OCI-LY1 (cell line): ENCODE data around the gene S100A12.

Experiments used
- H2AFZ ChIP-seq: fragments of 200-600 bp; sonication (generic), shearing (Covaris generic); 2 replicates; pipeline ENCODE4 v1.6.0; 2014; ENCODE audit warnings: antibody characterized with exemption, mild to moderate bottlenecking, low read length
- H3F3A ChIP-seq: fragments of 200-600 bp; sonication (generic), shearing (Covaris generic); 2 replicates; pipeline ENCODE4 v1.6.0; 2014; ENCODE audit warnings: mild to moderate bottlenecking, antibody characterized with exemption, low read length, moderate library complexity; ENCODE audit not compliant: insufficient read depth
- H3K27ac ChIP-seq: fragments of 200-600 bp; sonication (generic); 2 replicates; pipeline ENCODE4 v1.5.1; 2014; ENCODE audit warnings: low read length, mixed run types, mild to moderate bottlenecking, low read depth; ENCODE audit not compliant: poor library complexity, severe bottlenecking
- H3K27me3 ChIP-seq: fragments of 200-600 bp; sonication (generic); 2 replicates; pipeline ENCODE4 v1.6.0; 2014; ENCODE audit warnings: antibody characterized with exemption, mild to moderate bottlenecking, low read length, moderate library complexity; ENCODE audit not compliant: insufficient read depth
- H3K36me3 ChIP-seq: fragments of 200-600 bp; sonication (generic); 2 replicates; pipeline ENCODE4 v1.6.1; 2014; ENCODE audit warnings: mild to moderate bottlenecking, antibody characterized with exemption, low read length, moderate library complexity, mixed read lengths; ENCODE audit not compliant: insufficient read depth
- H3K4me1 ChIP-seq: fragments of 200-600 bp; sonication (generic); 2 replicates; pipeline ENCODE4 v1.5.1; 2014; ENCODE audit warnings: mild to moderate bottlenecking, low read length, moderate library complexity; ENCODE audit not compliant: insufficient read depth, severe bottlenecking
- H3K4me2 ChIP-seq: fragments of 200-600 bp; sonication (generic), shearing (Covaris generic); 2 replicates; pipeline ENCODE4 v1.6.1; 2014; ENCODE audit warnings: low read length
- H3K4me3 ChIP-seq: fragments of 200-600 bp; sonication (generic); 2 replicates; pipeline ENCODE4 v1.5.1; 2014; ENCODE audit warnings: low read length, low read depth, mild to moderate bottlenecking, mixed read lengths; ENCODE audit not compliant: poor library complexity, severe bottlenecking
- H3K79me2 ChIP-seq: fragments of 200-600 bp; shearing (Covaris generic); 2 replicates; pipeline ENCODE4 v1.6.1; 2016; ENCODE audit warnings: mixed run types, low read length, mixed read lengths; ENCODE audit not compliant: insufficient read depth
- H3K9ac ChIP-seq: fragments of 200-600 bp; sonication (generic), shearing (Covaris generic); 2 replicates; pipeline ENCODE4 v1.6.1; 2014; ENCODE audit warnings: mild to moderate bottlenecking, low read length, mixed read lengths
- H3K9me2 ChIP-seq: fragments of 200-600 bp; sonication (generic), shearing (Covaris generic); 2 replicates; pipeline ENCODE4 v1.6.1; 2014; ENCODE audit warnings: low read depth, mild to moderate bottlenecking, low read length, mixed read lengths
- H3K9me3 ChIP-seq: fragments of 200-600 bp; shearing (Covaris generic); 2 replicates; pipeline ENCODE4 v1.6.1; 2014; ENCODE audit warnings: low read length, mixed read lengths
- H4K20me1 ChIP-seq: fragments of 200-600 bp; sonication (generic), shearing (Covaris generic); 2 replicates; pipeline ENCODE4 v1.6.0; 2016; ENCODE audit warnings: mild to moderate bottlenecking, low read length; ENCODE audit not compliant: insufficient read depth
- CTCF ChIP-seq: fragments of 200-600 bp; sonication (generic), shearing (Covaris generic); IDR thresholded peaks from 2 replicates; pipeline ENCODE4 v1.5.1; 2017; ENCODE audit warnings: mild to moderate bottlenecking, antibody characterized with exemption, low read length, moderate library complexity, mixed read lengths
- EZH2 ChIP-seq: fragments of 200-600 bp; sonication (generic), shearing (Covaris generic); IDR thresholded peaks from 2 replicates; pipeline ENCODE4 v1.8.0; 2017; ENCODE audit warnings: borderline replicate concordance, mixed run types, mild to moderate bottlenecking, antibody characterized with exemption, low read length, moderate library complexity, mixed read lengths

The S100A12 gene

GRCh38 chr1:153357853-153358690 is 17.3 kb downstream of the S100A12 start, which contains the start of gene S100A9:
Gene S100A9 (plus strand): TSS chr1:153357854. CDS start chr1:153358284, 430 bp downstream.
- no peaks in the 10 kb centered on the region for H3K4me1 ChIP-seq
- no peaks in the 10 kb centered on the region for H3K9me3 ChIP-seq
- no peak within 1 kb of the TSS for H3K9ac ChIP-seq
- H3K79me2 ChIP-seq: no peaks in the 10 kb centered on the region
- H3K4me2 ChIP-seq: no peak within 1 kb of the TSS
- no peaks in the 10 kb centered on the region for H3F3A ChIP-seq
- no peaks in the 10 kb centered on the region for H3K36me3 ChIP-seq
- H4K20me1 ChIP-seq: no peaks in the 10 kb centered on the region
- H3K9me2 ChIP-seq: no peaks in the 10 kb centered on the region
- no peaks in the 10 kb centered on the region for H3K27me3 ChIP-seq
- H2AFZ ChIP-seq: no peak within 1 kb of the TSS
- no peak within 1 kb of the TSS for H3K4me3 ChIP-seq
- H3K27ac ChIP-seq: no peak within 1 kb of the TSS
- TF ChIP-seq CTCF: no peak
- TF ChIP-seq EZH2: no peak

GRCh38 chr1:153357076-153357852 is 18.2 kb downstream of the S100A12 start:
- no peak overlapping the region for H3K4me3 ChIP-seq
- no peaks in the 10 kb centered on the region for H3F3A ChIP-seq
- TF ChIP-seq CTCF (no peak), EZH2 (no peak)
- no peaks in the 10 kb centered on the region for H3K9me2 ChIP-seq
- no peaks in the 10 kb centered on the region for H3K27me3 ChIP-seq
- no peaks in the 10 kb centered on the region for H3K79me2 ChIP-seq
- H3K27ac ChIP-seq: no peak overlapping the region
- H3K36me3 ChIP-seq: no peaks in the 10 kb centered on the region
- H3K9me3 ChIP-seq: no peaks in the 10 kb centered on the region
- H4K20me1 ChIP-seq: no peaks in the 10 kb centered on the region
- H3K4me1 ChIP-seq: no peaks in the 10 kb centered on the region
- H3K4me2 ChIP-seq: no peak overlapping the region
- H3K9ac ChIP-seq: no peak overlapping the region
- H2AFZ ChIP-seq: no peak overlapping the region

GRCh38 chr1:153356392-153357075 is 18.9 kb downstream of the S100A12 start:
- H3K4me2 ChIP-seq: no peak overlapping the region
- H3K27me3 ChIP-seq: no peaks in the 10 kb centered on the region
- no peaks in the 10 kb centered on the region for H3K9me3 ChIP-seq
- H3F3A ChIP-seq: no peaks in the 10 kb centered on the region
- H3K79me2 ChIP-seq: no peaks in the 10 kb centered on the region
- H3K9ac ChIP-seq: no peak overlapping the region
- no peaks in the 10 kb centered on the region for H4K20me1 ChIP-seq
- H3K4me1 ChIP-seq: no peaks in the 10 kb centered on the region
- no peaks in the 10 kb centered on the region for H3K9me2 ChIP-seq
- H3K36me3 ChIP-seq: no peaks in the 10 kb centered on the region
- H3K4me3 ChIP-seq: no peak overlapping the region
- no peak overlapping the region for H3K27ac ChIP-seq
- TF ChIP-seq CTCF (no peak), EZH2 (no peak)
- no peak overlapping the region for H2AFZ ChIP-seq
